ENCODE measurements around the gene HSFX2. TPM values are rescaled to one million over a fixed set of nuclear protein-coding genes. Genes with fewer than 3 reads are reported as not detected.

HSFX2 gene
- total and polyA plus RNA-seq, 2 of the 13 experiments (the other 11 are each of a cell fraction or from before 2014, with no cell fraction given) = 0.13 TPM; not detected in 1

DNA sequence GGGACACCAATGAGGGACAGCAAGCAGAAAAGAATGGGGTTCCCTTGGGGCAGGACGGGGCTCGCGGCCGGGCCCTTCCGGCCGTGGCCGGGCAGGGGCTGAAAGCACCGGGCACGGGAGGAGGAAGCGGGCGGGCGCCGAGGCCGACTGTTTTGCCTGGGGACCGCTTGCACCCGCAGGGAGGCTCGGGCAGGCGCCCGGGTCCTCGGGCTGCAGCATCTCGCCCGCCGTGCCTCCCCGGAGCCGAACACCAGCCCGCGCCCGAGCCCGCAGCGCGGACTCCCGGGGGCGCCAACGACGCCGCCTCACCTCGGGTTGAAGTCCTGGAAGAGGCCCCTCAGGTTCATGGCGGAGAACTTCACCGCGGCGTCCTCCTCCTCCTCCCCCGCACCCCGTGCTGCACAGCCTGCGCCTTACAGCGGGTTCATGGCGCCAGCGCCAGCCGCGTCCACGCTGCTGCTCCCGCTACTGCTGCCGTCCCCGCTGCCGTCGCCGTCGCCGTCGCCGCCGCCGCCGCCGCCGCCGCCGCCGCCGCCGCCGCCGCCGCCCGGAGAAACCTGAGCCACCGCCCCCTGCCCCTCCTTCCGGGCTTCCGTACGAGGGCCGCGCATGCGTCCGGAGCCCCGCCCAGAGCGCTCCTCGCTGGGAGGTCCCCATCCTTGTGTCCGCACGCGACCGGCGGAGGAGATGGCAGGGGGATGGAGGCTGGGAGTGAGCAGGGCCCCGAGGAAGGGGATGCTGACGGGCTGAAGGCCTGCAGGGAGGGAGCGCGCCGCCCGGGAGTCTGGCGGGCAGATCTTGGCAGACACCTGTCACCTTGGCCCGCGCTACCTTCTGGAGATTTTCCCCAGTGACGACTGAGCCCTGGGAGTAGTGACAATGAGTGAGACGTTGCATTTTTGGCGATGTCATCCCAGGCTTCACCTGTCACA is 36.4 kb upstream of the HSFX2 start, which contains the start of gene TMEM185A (continued):
- TF ChIP-seq STAT5B (CRISPR knock-in tag; IDR thresholded peaks at IDR 0.05) = no peak
- no peak for TF ChIP-seq MTF2 (CRISPR knock-in tag; IDR thresholded peaks at IDR 0.05; ENCODE audit: borderline replicate concordance)
- TF ChIP-seq ZNF777 (CRISPR knock-in tag; IDR thresholded peaks at IDR 0.05) = peak; percentile 87
- no peak for TF ChIP-seq FOXK1 (CRISPR knock-in tag; IDR thresholded peaks at IDR 0.05; ENCODE audit: borderline replicate concordance, low read depth)
- TF ChIP-seq, protein P1, sequence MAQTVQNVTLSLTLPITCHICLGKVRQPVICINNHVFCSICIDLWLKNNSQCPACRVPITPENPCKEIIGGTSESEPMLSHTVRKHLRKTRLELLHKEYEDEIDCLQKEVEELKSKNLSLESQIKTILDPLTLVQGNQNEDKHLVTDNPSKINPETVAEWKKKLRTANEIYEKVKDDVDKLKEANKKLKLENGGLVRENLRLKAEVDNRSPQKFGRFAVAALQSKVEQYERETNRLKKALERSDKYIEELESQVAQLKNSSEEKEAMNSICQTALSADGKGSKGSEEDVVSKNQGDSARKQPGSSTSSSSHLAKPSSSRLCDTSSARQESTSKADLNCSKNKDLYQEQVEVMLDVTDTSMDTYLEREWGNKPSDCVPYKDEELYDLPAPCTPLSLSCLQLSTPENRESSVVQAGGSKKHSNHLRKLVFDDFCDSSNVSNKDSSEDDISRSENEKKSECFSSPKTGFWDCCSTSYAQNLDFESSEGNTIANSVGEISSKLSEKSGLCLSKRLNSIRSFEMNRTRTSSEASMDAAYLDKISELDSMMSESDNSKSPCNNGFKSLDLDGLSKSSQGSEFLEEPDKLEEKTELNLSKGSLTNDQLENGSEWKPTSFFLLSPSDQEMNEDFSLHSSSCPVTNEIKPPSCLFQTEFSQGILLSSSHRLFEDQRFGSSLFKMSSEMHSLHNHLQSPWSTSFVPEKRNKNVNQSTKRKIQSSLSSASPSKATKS (CRISPR knock-in tag; IDR thresholded peaks at IDR 0.05) = no peak
- TF ChIP-seq ZNF607 (CRISPR knock-in tag; IDR thresholded peaks at IDR 0.05; ENCODE audit: borderline replicate concordance) = no peak
- TF ChIP-seq KLF6 (CRISPR knock-in tag; IDR thresholded peaks at IDR 0.05) = no peak
- TF ChIP-seq ZNF619 (CRISPR knock-in tag; IDR thresholded peaks at IDR 0.05) = no peak
- no peak for TF ChIP-seq EED (CRISPR knock-in tag; IDR thresholded peaks at IDR 0.05)
- TF ChIP-seq, protein P2, sequence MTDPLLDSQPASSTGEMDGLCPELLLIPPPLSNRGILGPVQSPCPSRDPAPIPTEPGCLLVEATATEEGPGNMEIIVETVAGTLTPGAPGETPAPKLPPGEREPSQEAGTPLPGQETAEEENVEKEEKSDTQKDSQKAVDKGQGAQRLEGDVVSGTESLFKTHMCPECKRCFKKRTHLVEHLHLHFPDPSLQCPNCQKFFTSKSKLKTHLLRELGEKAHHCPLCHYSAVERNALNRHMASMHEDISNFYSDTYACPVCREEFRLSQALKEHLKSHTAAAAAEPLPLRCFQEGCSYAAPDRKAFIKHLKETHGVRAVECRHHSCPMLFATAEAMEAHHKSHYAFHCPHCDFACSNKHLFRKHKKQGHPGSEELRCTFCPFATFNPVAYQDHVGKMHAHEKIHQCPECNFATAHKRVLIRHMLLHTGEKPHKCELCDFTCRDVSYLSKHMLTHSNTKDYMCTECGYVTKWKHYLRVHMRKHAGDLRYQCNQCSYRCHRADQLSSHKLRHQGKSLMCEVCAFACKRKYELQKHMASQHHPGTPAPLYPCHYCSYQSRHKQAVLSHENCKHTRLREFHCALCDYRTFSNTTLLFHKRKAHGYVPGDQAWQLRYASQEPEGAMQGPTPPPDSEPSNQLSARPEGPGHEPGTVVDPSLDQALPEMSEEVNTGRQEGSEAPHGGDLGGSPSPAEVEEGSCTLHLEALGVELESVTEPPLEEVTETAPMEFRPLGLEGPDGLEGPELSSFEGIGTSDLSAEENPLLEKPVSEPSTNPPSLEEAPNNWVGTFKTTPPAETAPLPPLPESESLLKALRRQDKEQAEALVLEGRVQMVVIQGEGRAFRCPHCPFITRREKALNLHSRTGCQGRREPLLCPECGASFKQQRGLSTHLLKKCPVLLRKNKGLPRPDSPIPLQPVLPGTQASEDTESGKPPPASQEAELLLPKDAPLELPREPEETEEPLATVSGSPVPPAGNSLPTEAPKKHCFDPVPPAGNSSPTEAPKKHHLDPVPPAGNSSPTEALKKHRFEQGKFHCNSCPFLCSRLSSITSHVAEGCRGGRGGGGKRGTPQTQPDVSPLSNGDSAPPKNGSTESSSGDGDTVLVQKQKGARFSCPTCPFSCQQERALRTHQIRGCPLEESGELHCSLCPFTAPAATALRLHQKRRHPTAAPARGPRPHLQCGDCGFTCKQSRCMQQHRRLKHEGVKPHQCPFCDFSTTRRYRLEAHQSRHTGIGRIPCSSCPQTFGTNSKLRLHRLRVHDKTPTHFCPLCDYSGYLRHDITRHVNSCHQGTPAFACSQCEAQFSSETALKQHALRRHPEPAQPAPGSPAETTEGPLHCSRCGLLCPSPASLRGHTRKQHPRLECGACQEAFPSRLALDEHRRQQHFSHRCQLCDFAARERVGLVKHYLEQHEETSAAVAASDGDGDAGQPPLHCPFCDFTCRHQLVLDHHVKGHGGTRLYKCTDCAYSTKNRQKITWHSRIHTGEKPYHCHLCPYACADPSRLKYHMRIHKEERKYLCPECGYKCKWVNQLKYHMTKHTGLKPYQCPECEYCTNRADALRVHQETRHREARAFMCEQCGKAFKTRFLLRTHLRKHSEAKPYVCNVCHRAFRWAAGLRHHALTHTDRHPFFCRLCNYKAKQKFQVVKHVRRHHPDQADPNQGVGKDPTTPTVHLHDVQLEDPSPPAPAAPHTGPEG (CRISPR knock-in tag; IDR thresholded peaks at IDR 0.05) = 0 out of 2 replicates have a peak, but pooled peaks have one; percentile 67
- no peak for TF ChIP-seq SIX4 (CRISPR knock-in tag; IDR thresholded peaks at IDR 0.05)
- TF ChIP-seq ZNF317 (CRISPR knock-in tag; IDR thresholded peaks at IDR 0.05) = no peak
- TF ChIP-seq ZKSCAN1 (IDR thresholded peaks at IDR 0.05; ENCODE audit: low read length) = no peak
- TF ChIP-seq ETV6 (CRISPR knock-in tag; conservative IDR thresholded peaks at IDR 0.05) = no peak
- TF ChIP-seq, protein P3, sequence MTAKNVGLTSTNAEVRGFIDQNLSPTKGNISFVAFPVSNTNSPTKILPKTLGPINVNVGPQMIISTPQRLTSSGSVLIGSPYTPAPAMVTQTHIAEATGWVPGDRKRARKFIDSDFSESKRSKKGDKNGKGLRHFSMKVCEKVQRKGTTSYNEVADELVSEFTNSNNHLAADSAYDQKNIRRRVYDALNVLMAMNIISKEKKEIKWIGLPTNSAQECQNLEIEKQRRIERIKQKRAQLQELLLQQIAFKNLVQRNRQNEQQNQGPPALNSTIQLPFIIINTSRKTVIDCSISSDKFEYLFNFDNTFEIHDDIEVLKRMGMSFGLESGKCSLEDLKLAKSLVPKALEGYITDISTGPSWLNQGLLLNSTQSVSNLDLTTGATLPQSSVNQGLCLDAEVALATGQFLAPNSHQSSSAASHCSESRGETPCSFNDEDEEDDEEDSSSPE (CRISPR knock-in tag; IDR thresholded peaks at IDR 0.05) = no peak
- TF ChIP-seq, protein P4, sequence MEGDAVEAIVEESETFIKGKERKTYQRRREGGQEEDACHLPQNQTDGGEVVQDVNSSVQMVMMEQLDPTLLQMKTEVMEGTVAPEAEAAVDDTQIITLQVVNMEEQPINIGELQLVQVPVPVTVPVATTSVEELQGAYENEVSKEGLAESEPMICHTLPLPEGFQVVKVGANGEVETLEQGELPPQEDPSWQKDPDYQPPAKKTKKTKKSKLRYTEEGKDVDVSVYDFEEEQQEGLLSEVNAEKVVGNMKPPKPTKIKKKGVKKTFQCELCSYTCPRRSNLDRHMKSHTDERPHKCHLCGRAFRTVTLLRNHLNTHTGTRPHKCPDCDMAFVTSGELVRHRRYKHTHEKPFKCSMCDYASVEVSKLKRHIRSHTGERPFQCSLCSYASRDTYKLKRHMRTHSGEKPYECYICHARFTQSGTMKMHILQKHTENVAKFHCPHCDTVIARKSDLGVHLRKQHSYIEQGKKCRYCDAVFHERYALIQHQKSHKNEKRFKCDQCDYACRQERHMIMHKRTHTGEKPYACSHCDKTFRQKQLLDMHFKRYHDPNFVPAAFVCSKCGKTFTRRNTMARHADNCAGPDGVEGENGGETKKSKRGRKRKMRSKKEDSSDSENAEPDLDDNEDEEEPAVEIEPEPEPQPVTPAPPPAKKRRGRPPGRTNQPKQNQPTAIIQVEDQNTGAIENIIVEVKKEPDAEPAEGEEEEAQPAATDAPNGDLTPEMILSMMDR (CRISPR knock-in tag; IDR thresholded peaks at IDR 0.05) = no peak
